DND-41 (cell line): Measurements from ENCODE around the gene GRID2.

Source experiments
- CTCF ChIP-seq: IDR thresholded peaks from 2 replicates; pipeline ENCODE4 v1.5.1; 2012; ENCODE audit warnings: borderline replicate concordance, low read length, moderate library complexity, mild to moderate bottlenecking; ENCODE audit not compliant: poor library complexity, severe bottlenecking; ENCODE audit errors: extremely low read depth
- EZH2 ChIP-seq: IDR thresholded peaks from 3 replicates; pipeline ENCODE4 v1.6.1; 2012; ENCODE audit warnings: borderline replicate concordance, low read depth, mild to moderate bottlenecking, moderate library complexity, low read length, inconsistent platforms; ENCODE audit not compliant: severe bottlenecking

DNA sequence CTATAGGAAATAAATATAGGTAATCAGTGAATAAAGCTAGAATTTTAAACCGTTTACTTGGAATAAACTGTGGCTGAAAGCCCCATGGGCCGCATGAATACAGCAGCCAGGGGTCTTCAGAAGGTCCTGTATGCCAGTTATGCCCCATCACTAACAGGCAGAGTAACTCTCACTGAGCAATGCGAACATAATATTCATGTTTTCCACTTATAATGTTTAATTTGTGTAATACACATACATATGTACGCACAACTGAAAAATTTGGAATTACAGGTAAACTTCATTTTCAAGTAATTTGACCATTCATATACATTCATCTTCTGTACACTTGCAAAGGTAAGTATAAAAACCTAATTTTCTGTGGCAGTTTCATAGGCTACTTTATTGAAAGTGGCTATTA is 998.5 kb downstream of the GRID2 start:
- TF ChIP-seq EZH2 (no peak), CTCF (no peak)
